Activated CD4-positive, alpha-beta T cell treated with anti-CD3 and anti-CD28 coated beads, Interleukin-2, amount 10 ng/mL, durations not matched to agents 7 days and 5 days (primary cell): ENCODE measurements around the gene SLC2A6. TPM values are rescaled to one million over a fixed set of nuclear protein-coding genes. Genes with fewer than 3 reads are reported as not detected.

Experiments
- CTCF ChIA-PET: fragments of 350-600 bp; sonication (Branson Sonifier 250); formaldehyde crosslinking; loops from one replicate; lab custom pipeline; 2021; ENCODE audit warnings: antibody characterized with exemption; lab: Charles Lee
- POLR2A ChIA-PET: fragments of 350-600 bp; sonication (Branson Sonifier 250); formaldehyde crosslinking; loops from one replicate; lab custom pipeline; 2021; ENCODE audit warnings: antibody characterized with exemption; lab: Charles Lee
- DNase-seq: peaks from one replicate; pipeline ENCODE4 v3.0.0-alpha.2; 2020
- H3K27ac Mint-ChIP-seq: one replicate; pipeline ENCODE4 v1.8.0; 2021; ENCODE audit warnings: mild to moderate bottlenecking, moderate library complexity, mixed read lengths
- H3K27me3 Mint-ChIP-seq: one replicate; pipeline ENCODE4 v1.8.0; 2021; ENCODE audit warnings: mixed read lengths
- H3K36me3 Mint-ChIP-seq: one replicate; pipeline ENCODE4 v1.8.0; 2021; ENCODE audit warnings: low read depth, mixed read lengths
- H3K4me1 Mint-ChIP-seq: one replicate; pipeline ENCODE4 v1.8.0; 2021; ENCODE audit warnings: mixed read lengths
- H3K4me3 Mint-ChIP-seq: one replicate; pipeline ENCODE4 v1.8.0; 2021; ENCODE audit warnings: mild to moderate bottlenecking, moderate library complexity, mixed read lengths
- H3K9me3 Mint-ChIP-seq: one replicate; pipeline ENCODE4 v1.8.0; 2021; ENCODE audit warnings: mixed read lengths
- total RNA-seq, 2 experiments: library from RNA; stranded (reverse); gene quantifications; one replicate each; pipeline ENCODE4 v1.2.3, GENCODE V29; 2021

SLC2A6 gene
- total RNA-seq, 2 experiments from 2014 or later: 1.6 to 2.0 TPM

DNA sequence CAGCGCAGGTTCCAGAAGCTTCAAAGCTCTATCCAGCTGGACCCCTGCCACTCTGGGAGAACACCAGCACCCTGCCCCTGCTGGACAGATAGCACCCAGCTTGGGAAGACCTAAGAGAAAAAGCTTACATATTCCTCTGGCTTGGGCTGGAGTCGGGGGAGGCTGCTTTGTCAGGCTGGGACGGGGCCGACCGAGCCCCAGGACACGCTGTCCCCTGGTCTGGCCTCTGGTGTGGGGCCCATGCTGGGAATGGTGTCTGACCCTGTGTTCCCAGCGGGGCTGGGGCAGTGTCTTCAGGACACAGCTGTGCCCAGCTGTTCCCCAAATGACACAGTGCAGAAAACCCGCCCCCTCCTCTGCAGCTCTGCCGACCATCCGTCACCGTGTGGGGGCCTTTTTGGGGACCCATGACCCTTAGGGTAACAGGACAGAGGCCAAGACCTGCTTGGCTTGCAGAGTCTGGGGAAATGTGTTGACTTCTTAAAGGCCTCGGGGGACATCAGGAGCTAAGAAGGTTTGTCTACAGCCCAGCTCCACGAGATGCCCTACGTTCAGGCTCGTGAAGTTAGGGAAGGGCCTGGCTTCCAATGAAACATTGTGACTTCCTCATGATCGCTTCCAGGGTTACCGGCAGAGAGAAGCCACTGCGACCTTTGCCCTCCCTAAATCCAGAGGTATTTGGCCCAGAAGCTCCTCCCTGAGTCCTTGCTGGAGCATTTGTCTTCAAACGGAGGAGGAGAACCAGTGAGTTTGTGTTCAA lies 20.4 kb upstream of the SLC2A6 start:
- Mint-ChIP-seq H3K36me3 (peaks cover 2% of the 10 kb centered on the region), H3K4me3 (no peak overlapping the region), H3K27ac (no peak overlapping the region), H3K27me3 (peaks cover 7% of the 10 kb centered on the region), H3K4me1 (no peaks in the 10 kb centered on the region), H3K9me3 (peaks cover 21% of the 10 kb centered on the region)
- ChIA-PET CTCF (interaction anchor here (0.6 to 1.7 kb wide), 2 partner anchors 13 to 734 kb away, joined by 3 to 5 read pairs; no protein-coding TSS in a partner anchor), POLR2A (no interaction called here)
- DNase-seq: no peak

GRCh38 chr9:133496861-133497842 lies 18.3 kb upstream of the SLC2A6 start:
- Mint-ChIP-seq H3K9me3 (peaks cover 15% of the 10 kb centered on the region), H3K4me3 (no peak overlapping the region), H3K36me3 (peaks cover 2% of the 10 kb centered on the region), H3K27me3 (peaks cover 2% of the 10 kb centered on the region), H3K4me1 (no peaks in the 10 kb centered on the region), H3K27ac (no peak overlapping the region)
- ChIA-PET CTCF (interaction anchor here (1.4 kb wide), 1 partner anchor 19 kb away, joined by 6 read pairs; the partner anchor contains the start of gene SLC2A6), POLR2A (no interaction called here)
- DNase-seq: no peak

DNA sequence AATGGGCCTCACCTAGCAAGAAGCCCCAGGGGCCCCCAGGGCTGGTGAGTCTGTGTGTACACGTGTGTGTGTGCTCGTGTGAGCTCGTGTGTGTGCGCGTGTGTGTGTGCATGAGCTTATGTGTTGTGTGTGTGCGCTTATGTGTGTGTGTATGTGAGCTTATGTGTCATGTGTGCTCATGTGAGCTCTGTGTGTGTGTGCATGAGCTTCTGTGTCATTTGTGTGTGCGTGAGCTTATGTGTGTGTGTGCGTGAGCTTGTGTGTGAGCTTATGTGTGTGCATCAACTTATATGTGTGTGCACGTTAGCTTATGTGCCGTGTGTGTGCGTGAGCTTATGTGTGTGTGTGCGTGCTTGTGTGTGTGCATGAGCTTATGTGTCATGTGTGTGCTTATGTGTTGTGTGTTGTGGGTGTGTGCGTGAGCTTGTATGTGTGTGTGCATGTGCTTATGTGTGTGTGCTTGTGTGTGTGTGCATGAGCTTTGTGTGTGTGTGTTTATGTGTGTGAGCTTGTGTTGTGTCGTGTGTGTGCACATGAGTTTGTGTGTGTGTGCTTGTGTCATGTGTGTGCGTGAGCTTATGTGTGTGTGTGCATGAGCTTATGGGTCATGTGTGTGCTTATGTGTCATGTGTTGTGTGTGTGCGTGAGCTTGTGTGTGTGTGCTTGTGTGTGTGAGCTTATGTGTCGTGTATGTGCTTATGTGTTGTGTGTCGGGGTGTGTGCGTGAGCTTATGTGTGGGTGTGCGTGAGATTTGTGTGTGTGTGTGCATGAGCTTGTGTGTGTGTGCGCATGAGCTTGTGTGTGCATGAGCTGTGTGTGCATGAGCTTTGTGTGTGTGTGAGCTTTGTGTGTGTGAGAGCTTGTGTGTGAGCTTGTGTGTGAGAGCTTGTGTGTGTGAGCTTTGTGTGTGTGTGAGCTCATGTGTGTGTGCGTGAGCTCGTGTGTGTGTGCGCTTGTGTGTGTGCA lies 16.7 kb upstream of the SLC2A6 start:
- Mint-ChIP-seq H3K9me3 (peaks cover under 1% of the 10 kb centered on the region), H3K27me3 (peaks cover 2% of the 10 kb centered on the region), H3K4me1 (no peaks in the 10 kb centered on the region), H3K4me3 (no peak overlapping the region), H3K36me3 (no peaks in the 10 kb centered on the region), H3K27ac (no peak overlapping the region)
- no peak for DNase-seq
- ChIA-PET CTCF (interaction anchor here (1.3 to 1.6 kb wide), 3 partner anchors 9 to 38 kb away, joined by 3 to 7 read pairs (median 6); partner anchors contain the start of gene SLC2A6), POLR2A (interaction anchor here (0.6 kb wide), 1 partner anchor 248 kb away, joined by 3 read pairs; no protein-coding TSS in a partner anchor)

DNA sequence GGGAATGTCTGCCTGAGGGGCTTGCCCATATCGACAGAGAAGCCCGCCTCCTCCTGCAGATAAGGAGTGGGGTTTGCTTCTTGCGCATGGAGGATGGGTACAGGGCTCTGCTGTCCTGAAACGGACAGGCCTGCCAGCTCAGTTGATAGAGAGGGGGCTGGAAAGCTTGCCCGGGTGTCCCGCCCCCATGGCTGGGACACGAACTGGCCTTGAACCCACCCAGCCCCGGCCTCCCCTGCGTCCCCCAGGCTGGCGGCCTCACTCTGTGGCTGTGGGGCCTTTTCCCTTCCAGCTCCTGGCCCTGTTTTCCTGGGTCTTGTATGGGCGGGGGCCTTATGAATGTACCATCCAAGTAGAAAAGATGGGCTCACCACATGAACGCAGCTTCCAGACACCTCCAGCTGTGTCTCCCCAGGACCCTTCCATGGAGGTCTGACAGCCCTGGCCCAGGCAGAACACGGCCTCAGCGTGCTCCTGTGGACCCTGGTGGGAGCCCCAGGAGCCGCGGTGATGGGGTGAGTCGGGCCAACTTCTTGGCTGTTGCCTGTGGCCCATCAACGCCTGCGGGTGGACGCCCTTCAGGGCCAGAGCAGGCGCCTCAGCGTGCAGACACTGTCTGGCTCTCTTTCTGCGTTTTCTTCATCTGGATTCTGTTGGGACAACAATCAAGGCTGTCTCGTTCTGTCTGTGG lies 15.9 kb upstream of the SLC2A6 start:
- no peak for DNase-seq
- Mint-ChIP-seq H3K4me1 (no peaks in the 10 kb centered on the region), H3K27ac (no peak overlapping the region), H3K27me3 (no peaks in the 10 kb centered on the region), H3K9me3 (no peaks in the 10 kb centered on the region), H3K4me3 (no peak overlapping the region), H3K36me3 (no peaks in the 10 kb centered on the region)
- ChIA-PET POLR2A (no interaction called here), CTCF (interaction anchor here (1.3 to 1.6 kb wide), 2 partner anchors 8 to 37 kb away, joined by 3 to 7 read pairs; no protein-coding TSS in a partner anchor)

GRCh38 chr9:133493845-133494540 lies 15.1 kb upstream of the SLC2A6 start:
- DNase-seq: no peak
- Mint-ChIP-seq H3K36me3 (no peaks in the 10 kb centered on the region), H3K4me3 (no peak overlapping the region), H3K4me1 (peaks cover 3% of the 10 kb centered on the region), H3K27ac (no peak overlapping the region), H3K9me3 (no peaks in the 10 kb centered on the region), H3K27me3 (no peaks in the 10 kb centered on the region)
- CTCF ChIA-PET: interaction anchor here (1.1 kb wide), 1 partner anchor 10 kb away, joined by 6 read pairs; no protein-coding TSS in a partner anchor
- POLR2A ChIA-PET: interaction anchor here (0.6 kb wide), 1 partner anchor 110 kb away, joined by 4 read pairs; no protein-coding TSS in a partner anchor

GRCh38 chr9:133493428-133493827 lies 14.5 kb upstream of the SLC2A6 start:
- Mint-ChIP-seq H3K36me3 (no peaks in the 10 kb centered on the region), H3K9me3 (no peaks in the 10 kb centered on the region), H3K27ac (no peak overlapping the region), H3K4me3 (no peak overlapping the region), H3K27me3 (no peaks in the 10 kb centered on the region), H3K4me1 (peaks cover 3% of the 10 kb centered on the region)
- CTCF ChIA-PET: interaction anchor here (1.1 kb wide), 1 partner anchor 9 kb away, joined by 6 read pairs; no protein-coding TSS in a partner anchor
- POLR2A ChIA-PET: interaction anchor here (0.6 kb wide), 1 partner anchor 109 kb away, joined by 4 read pairs; no protein-coding TSS in a partner anchor
- DNase-seq: no peak

- CTCF ChIA-PET: no interaction called here
- Mint-ChIP-seq H3K4me3 (no peak overlapping the region), H3K36me3 (no peaks in the 10 kb centered on the region), H3K27ac (no peak overlapping the region), H3K27me3 (no peaks in the 10 kb centered on the region), H3K4me1 (peaks cover 8% of the 10 kb centered on the region), H3K9me3 (no peaks in the 10 kb centered on the region)
- POLR2A ChIA-PET: no interaction called here
- DNase-seq: no peak
These were observed 13.4 kb upstream of the SLC2A6 start for GRCh38 chr9:133492061-133493021.

DNA sequence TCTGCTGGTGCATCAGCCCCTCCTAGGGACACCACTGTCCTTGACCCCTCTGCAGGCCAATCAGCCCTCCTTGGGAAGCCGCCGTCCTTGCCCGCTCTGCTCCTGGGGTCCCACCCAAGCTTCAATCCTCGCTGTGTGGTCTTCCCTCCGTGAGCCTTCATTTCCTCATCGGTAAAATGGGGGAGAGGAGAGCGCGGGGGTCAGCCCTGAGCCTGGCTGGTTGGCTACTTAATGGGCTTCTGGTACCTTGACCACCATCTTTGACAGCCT lies 12.7 kb upstream of the SLC2A6 start:
- no peak overlapping the region for H3K4me3 Mint-ChIP-seq
- no peaks in the 10 kb centered on the region for H3K27me3 Mint-ChIP-seq
- CTCF ChIA-PET: no interaction called here
- POLR2A ChIA-PET: no interaction called here
- H3K9me3 Mint-ChIP-seq: no peaks in the 10 kb centered on the region
- peaks cover 9% of the 10 kb centered on the region for H3K4me1 Mint-ChIP-seq
- DNase-seq: no peak
- H3K27ac Mint-ChIP-seq: no peak overlapping the region
- H3K36me3 Mint-ChIP-seq: no peaks in the 10 kb centered on the region

- Mint-ChIP-seq H3K27me3 (no peaks in the 10 kb centered on the region), H3K9me3 (no peaks in the 10 kb centered on the region), H3K27ac (no peak overlapping the region), H3K4me1 (peaks cover 14% of the 10 kb centered on the region), H3K4me3 (no peak overlapping the region), H3K36me3 (no peaks in the 10 kb centered on the region)
- POLR2A ChIA-PET: no interaction called here
- CTCF ChIA-PET: no interaction called here
- DNase-seq: no peak
These were observed 12.2 kb upstream of the SLC2A6 start for GRCh38 chr9:133490865-133491655.

DNA sequence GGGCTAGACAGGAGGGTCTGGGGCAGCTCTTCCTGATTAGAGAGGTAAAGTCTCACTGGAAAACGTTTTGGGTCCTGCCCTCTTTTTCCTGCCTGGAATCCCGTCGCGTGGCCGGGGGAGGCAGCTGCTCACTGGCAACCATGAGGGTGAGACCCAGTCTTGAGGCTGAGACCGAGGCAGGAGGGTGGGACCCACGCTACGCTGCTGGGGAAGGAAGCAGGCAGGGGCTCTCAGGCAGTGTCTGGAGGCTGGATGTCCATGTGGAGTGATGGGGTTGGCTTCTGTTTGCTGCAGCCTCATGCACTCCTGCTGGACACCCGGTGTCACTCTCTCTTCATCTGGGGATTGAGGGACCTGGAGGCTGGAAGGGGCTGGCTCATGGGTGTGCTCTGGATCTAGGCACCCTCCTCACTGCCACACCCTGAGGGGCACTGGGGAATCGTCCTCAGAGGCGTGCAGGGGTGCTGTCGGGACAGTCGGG lies 11.3 kb upstream of the SLC2A6 start:
- peaks cover 16% of the 10 kb centered on the region for H3K4me1 Mint-ChIP-seq
- no peaks in the 10 kb centered on the region for H3K36me3 Mint-ChIP-seq
- no peak overlapping the region for H3K27ac Mint-ChIP-seq
- H3K27me3 Mint-ChIP-seq: no peaks in the 10 kb centered on the region
- POLR2A ChIA-PET: no interaction called here
- no peaks in the 10 kb centered on the region for H3K9me3 Mint-ChIP-seq
- no peak for DNase-seq
- CTCF ChIA-PET: interaction anchor here (0.6 kb wide), 1 partner anchor 400 kb away, joined by 4 read pairs; no protein-coding TSS in a partner anchor
- H3K4me3 Mint-ChIP-seq: no peak overlapping the region
